HG02938 (cell line): ENCODE data around the gene EDA2R.

Experiments
- ATAC-seq: cut with Tn5 transposase; IDR thresholded peaks from one replicate; pipeline ENCODE4 v1.9.1; 2021; ENCODE audit warnings: mild to moderate bottlenecking, moderate library complexity; ENCODE audit not compliant: unreplicated experiment

The EDA2R gene

GRCh38 chrX:66547847-66548369 is 91.0 kb downstream of the EDA2R start:
- ATAC-seq, result no peak
